Erythroblast (primary cell): ENCODE results near the gene RAMAC.
"Not testable (repeated sequence)": the region's sequence is repeated elsewhere in the genome, so short reads cannot be mapped to it uniquely, and the experiment has no call there.

ENCODE experiments used
- DNase-seq, 2 experiments: peaks; one replicate each; lab custom pipeline; 2025; lab: John Stamatoyannopoulos, UW
- GATA1 ChIP-seq: IDR thresholded peaks from 2 replicates; pipeline ENCODE4 v1.6.1; 2011; ENCODE audit warnings: low read depth, mild to moderate bottlenecking, control low read depth, low read length, moderate library complexity
- POLR2A ChIP-seq: IDR thresholded peaks from 2 replicates; pipeline ENCODE4 v1.6.1; 2011; ENCODE audit warnings: mild to moderate bottlenecking, low read length

The RAMAC gene

GRCh38 chr15:82985688-82986441 is at the start of gene RAMAC:
RAMAC (plus strand) TSS chr15:82986210; CDS start chr15:82989019, 2,809 bp downstream.
- DNase-seq, result peak; percentile 98
- TF ChIP-seq POLR2A (peak; percentile 92), GATA1 (no peak)

- DNase-seq, result no peak
- TF ChIP-seq GATA1 (no peak), POLR2A (no peak)
Observed at GRCh38 chr15:82936966-82937711, 48.9 kb upstream of the RAMAC start.

GRCh38 chr15:82937712-82938058 is 48.3 kb upstream of the RAMAC start:
- DNase-seq, result no peak
- TF ChIP-seq GATA1 (no peak), POLR2A (no peak)

- DNase-seq, result not testable (repeated sequence)
Observed at GRCh38 chr15:82939678-82940077, 46.3 kb upstream of the RAMAC start.

- TF ChIP-seq GATA1, result no peak
- TF ChIP-seq POLR2A, result no peak
- DNase-seq, result no peak
Observed at GRCh38 chr15:82942691-82943090, 43.3 kb upstream of the RAMAC start.

- TF ChIP-seq GATA1, result no peak
- TF ChIP-seq POLR2A, result no peak
- DNase-seq, result no peak
Observed at GRCh38 chr15:82943176-82943575, 42.8 kb upstream of the RAMAC start.

GRCh38 chr15:82944056-82944455 is 42.0 kb upstream of the RAMAC start:
- DNase-seq, result no peak
- no peak for TF ChIP-seq POLR2A
- no peak for TF ChIP-seq GATA1

GRCh38 chr15:82944821-82945220 is 41.2 kb upstream of the RAMAC start:
- DNase-seq, result no peak
- TF ChIP-seq POLR2A (no peak), GATA1 (no peak)

GRCh38 chr15:82945326-82945725 is 40.7 kb upstream of the RAMAC start:
- no peak for DNase-seq
- TF ChIP-seq POLR2A, result no peak
- no peak for TF ChIP-seq GATA1

GRCh38 chr15:82946155-82946701 is 39.8 kb upstream of the RAMAC start:
- no peak for TF ChIP-seq GATA1
- no peak for TF ChIP-seq POLR2A
- DNase-seq, result no peak

GRCh38 chr15:82950295-82950694 is 35.7 kb upstream of the RAMAC start:
- no peak for DNase-seq
- no peak for TF ChIP-seq POLR2A

GRCh38 chr15:82950746-82951370 is 35.2 kb upstream of the RAMAC start:
- TF ChIP-seq POLR2A (no peak), GATA1 (no peak)
- no peak for DNase-seq

- no peak for DNase-seq
- TF ChIP-seq POLR2A, result no peak
- TF ChIP-seq GATA1, result no peak
Observed at GRCh38 chr15:82951472-82952157, 34.4 kb upstream of the RAMAC start.
